ENCODE measurements around the gene SOX5. TPM values are rescaled to one million over a fixed set of nuclear protein-coding genes. Genes with fewer than 3 reads are reported as not detected.

Gene SOX5
- total RNA-seq, 3 donors from 2014 or later (not counting 1 experiment from before 2014, with no cell fraction given): 0.80 to 0.95 TPM; not detected in 1

DNA sequence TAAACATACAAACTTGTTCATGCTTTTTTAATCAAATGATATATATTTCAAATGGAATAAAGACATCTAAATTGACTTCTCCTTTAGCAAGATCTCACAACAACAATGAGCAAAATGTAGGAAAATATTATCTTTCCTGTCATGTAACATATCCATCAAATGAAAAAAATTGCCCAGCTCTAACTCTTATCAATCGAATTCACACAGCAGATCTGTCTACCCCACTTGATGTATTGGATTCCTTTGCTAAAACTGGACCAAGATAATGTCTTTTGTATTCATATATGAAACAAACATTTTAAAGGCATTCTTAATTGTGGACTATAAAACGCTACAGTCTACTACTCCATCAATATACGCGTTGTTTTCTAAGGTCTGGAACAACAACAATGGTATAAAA, 218.0 kb downstream of the SOX5 start:
- H3K27ac Mint-ChIP-seq: no peak overlapping the region
- Histone ChIP-seq H3K27me3 (ENCODE audit: control insufficient read depth, insufficient read depth, low read length) (no peaks in the 10 kb centered on the region), H3K36me3 (ENCODE audit: control insufficient read depth, insufficient read depth, low read length) (no peaks in the 10 kb centered on the region), H3K9me3 (ENCODE audit: control insufficient read depth, insufficient read depth, low read length) (no peaks in the 10 kb centered on the region), H3K4me1 (ENCODE audit: control insufficient read depth, insufficient read depth, low read length) (no peaks in the 10 kb centered on the region), H3K4me3 (ENCODE audit: low read length) (no peak overlapping the region), H3K27ac (ENCODE audit: low read length) (no peak overlapping the region)
- no peaks in the 10 kb centered on the region for H3K4me1 Mint-ChIP-seq
- no CpG with 5 or more reads among the region's 4 CpGs for WGBS (ENCODE audit: insufficient coverage)
- TF ChIP-seq CTCF (IDR thresholded peaks at IDR 0.05): no peak
- intact Hi-C loops (cut with micrococcal nuclease): no loop called here
- ATAC-seq (no peak), DNase-seq (no peak)
- peaks cover 5% of the 10 kb centered on the region for H3K36me3 Mint-ChIP-seq
- H3K27me3 Mint-ChIP-seq (ENCODE audit: low read depth in 2 of 2): no peaks in the 10 kb centered on the region
- H3K4me3 Mint-ChIP-seq: no peak overlapping the region
- peaks cover 6 to 12% of the 10 kb centered on the region in 2 donors for H3K9me3 Mint-ChIP-seq

- H3K9me3 Mint-ChIP-seq: peaks cover 6 to 12% of the 10 kb centered on the region in 2 donors
- no peak for DNase-seq
- no peaks in the 10 kb centered on the region for H3K4me1 Mint-ChIP-seq
- WGBS (ENCODE audit: insufficient coverage): 85% methylated on average over 3 of the region's 3 CpGs
- no peaks in the 10 kb centered on the region for H3K4me1 ChIP-seq (ENCODE audit: control insufficient read depth, insufficient read depth, low read length)
- H3K27ac Mint-ChIP-seq: no peak overlapping the region
- peaks cover 5% of the 10 kb centered on the region for H3K36me3 Mint-ChIP-seq
- no peaks in the 10 kb centered on the region for H3K9me3 ChIP-seq (ENCODE audit: control insufficient read depth, insufficient read depth, low read length)
- H3K4me3 Mint-ChIP-seq: no peak overlapping the region
- H3K27me3 Mint-ChIP-seq (ENCODE audit: low read depth in 2 of 2): no peaks in the 10 kb centered on the region
- H3K36me3 ChIP-seq (ENCODE audit: control insufficient read depth, insufficient read depth, low read length): no peaks in the 10 kb centered on the region
- H3K4me3 ChIP-seq (ENCODE audit: low read length): no peak overlapping the region
- H3K27ac ChIP-seq (ENCODE audit: low read length): no peak overlapping the region
- no peak for TF ChIP-seq CTCF (IDR thresholded peaks at IDR 0.05)
- intact Hi-C loops (cut with micrococcal nuclease): no loop called here
- no peaks in the 10 kb centered on the region for H3K27me3 ChIP-seq (ENCODE audit: control insufficient read depth, insufficient read depth, low read length)
- ATAC-seq: no peak
Observed at GRCh38 chr12:23731035-23731434, 218.4 kb downstream of the SOX5 start.

GRCh38 chr12:23729359-23729758, 220.1 kb downstream of the SOX5 start:
- Histone ChIP-seq H3K27me3 (ENCODE audit: control insufficient read depth, insufficient read depth, low read length) (no peaks in the 10 kb centered on the region), H3K4me3 (ENCODE audit: low read length) (no peak overlapping the region), H3K27ac (ENCODE audit: low read length) (no peak overlapping the region), H3K9me3 (ENCODE audit: control insufficient read depth, insufficient read depth, low read length) (no peaks in the 10 kb centered on the region), H3K36me3 (ENCODE audit: control insufficient read depth, insufficient read depth, low read length) (no peaks in the 10 kb centered on the region), H3K4me1 (ENCODE audit: control insufficient read depth, insufficient read depth, low read length) (no peaks in the 10 kb centered on the region)
- DNase-seq: no peak
- H3K27ac Mint-ChIP-seq: no peak overlapping the region
- intact Hi-C loops (cut with micrococcal nuclease): no loop called here
- peaks cover 6 to 14% of the 10 kb centered on the region in 2 donors for H3K9me3 Mint-ChIP-seq
- H3K4me3 Mint-ChIP-seq: no peak overlapping the region
- no peak for TF ChIP-seq CTCF (IDR thresholded peaks at IDR 0.05)
- no peaks in the 10 kb centered on the region for H3K4me1 Mint-ChIP-seq
- no peak for ATAC-seq
- H3K27me3 Mint-ChIP-seq (ENCODE audit: low read depth in 2 of 2): no peaks in the 10 kb centered on the region
- H3K36me3 Mint-ChIP-seq: no peaks in the 10 kb centered on the region

GRCh38 chr12:23726646-23727045, 222.8 kb downstream of the SOX5 start:
- Histone ChIP-seq H3K4me3 (ENCODE audit: low read length) (no peak overlapping the region), H3K27ac (ENCODE audit: low read length) (no peak overlapping the region), H3K36me3 (ENCODE audit: control insufficient read depth, insufficient read depth, low read length) (no peaks in the 10 kb centered on the region), H3K4me1 (ENCODE audit: control insufficient read depth, insufficient read depth, low read length) (no peaks in the 10 kb centered on the region), H3K9me3 (ENCODE audit: control insufficient read depth, insufficient read depth, low read length) (no peaks in the 10 kb centered on the region), H3K27me3 (ENCODE audit: control insufficient read depth, insufficient read depth, low read length) (no peaks in the 10 kb centered on the region)
- intact Hi-C loops (cut with micrococcal nuclease): no loop called here
- ATAC-seq (no peak), DNase-seq (no peak)
- Mint-ChIP-seq H3K4me3 (no peak overlapping the region), H3K27me3 (ENCODE audit: low read depth in 2 of 2) (no peaks in the 10 kb centered on the region), H3K4me1 (no peaks in the 10 kb centered on the region), H3K9me3 (peaks cover 12 to 14% of the 10 kb centered on the region in 2 donors), H3K36me3 (no peaks in the 10 kb centered on the region), H3K27ac (no peak overlapping the region)
- 78% methylated on average over 2 of the region's 2 CpGs for WGBS (ENCODE audit: insufficient coverage)
- TF ChIP-seq CTCF (IDR thresholded peaks at IDR 0.05): no peak

Measured in natural killer cell (primary cell).